Activated T-cell treated with anti-CD3 and anti-CD28 coated beads, Interleukin-2, amount 50 U/mL, for 48 hours (primary cell): Measurements from ENCODE around the gene TIMM21.

Experiments used
- DNase-seq, 2 experiments: peaks; one replicate each; pipeline ENCODE4 v3.0.0-alpha.2; 2020

TIMM21 gene, protein sequence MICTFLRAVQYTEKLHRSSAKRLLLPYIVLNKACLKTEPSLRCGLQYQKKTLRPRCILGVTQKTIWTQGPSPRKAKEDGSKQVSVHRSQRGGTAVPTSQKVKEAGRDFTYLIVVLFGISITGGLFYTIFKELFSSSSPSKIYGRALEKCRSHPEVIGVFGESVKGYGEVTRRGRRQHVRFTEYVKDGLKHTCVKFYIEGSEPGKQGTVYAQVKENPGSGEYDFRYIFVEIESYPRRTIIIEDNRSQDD

DNA sequence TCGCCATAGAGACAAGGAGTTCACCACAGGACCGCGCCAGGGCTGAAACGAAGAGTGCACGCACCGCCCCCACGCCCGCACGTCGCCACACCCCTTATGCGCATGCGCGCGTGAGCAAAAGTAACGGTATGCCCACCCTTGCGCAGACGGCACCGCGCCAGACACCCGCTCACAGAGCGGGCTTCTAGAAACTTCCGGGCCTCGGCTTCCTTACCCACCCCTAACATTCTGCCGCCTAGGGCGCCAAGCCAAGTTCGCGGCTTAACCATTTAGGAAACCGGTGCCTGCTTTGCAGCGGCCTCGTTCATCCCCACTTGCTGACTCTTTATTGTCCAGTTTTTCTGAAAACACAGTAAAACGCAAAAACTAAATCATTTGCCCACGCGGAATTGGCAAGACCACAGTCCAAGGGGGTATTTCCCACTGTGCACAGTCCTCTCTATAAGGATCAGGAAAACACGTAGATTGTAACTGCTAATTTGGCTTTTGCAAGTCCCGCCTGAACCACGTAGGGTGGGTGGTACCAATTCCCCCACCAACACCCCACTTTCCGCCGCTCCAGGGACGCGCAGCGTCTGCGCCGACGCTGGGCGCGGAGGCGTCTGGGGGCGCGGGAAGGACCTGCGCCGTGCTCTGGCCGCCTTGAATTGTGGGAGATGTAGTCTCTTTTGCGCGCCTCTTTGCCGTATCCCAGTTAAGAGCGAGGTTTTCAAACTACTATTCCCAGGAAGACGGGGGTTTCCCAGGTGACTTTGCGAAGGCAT, at the start of gene TIMM21, which contains the start of gene FBXO15:
Gene TIMM21, plus strand, starts transcription at position 745 of the 764 bp plus-strand sequence. CDS start 286 bp downstream, outside the sequence.
Gene FBXO15, minus strand, starts transcription at position 56 of the 764 bp plus-strand sequence. Its CDS starts 49 bp downstream, at position 7.
- peak; percentile 95 to 96 for DNase-seq

DNA sequence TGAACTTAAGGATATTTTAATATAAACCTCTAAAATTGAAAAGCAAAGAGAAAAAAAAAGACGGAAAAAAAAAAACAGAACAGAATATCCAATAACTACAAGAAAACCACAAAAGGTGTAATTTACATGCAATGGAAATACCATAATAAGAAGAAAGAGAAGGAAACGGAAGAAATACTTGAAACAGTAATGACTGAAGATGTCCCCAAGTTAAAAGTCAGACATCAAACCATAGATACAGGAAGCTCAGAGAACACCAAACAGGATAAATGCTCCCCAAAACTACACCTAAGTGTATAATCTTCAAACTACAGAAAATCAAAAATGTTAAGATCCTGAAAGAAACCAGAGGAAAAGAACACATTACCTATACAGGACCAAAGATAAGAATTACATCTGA, 39.9 kb upstream of the TIMM21 start:
- no peak for DNase-seq

DNA sequence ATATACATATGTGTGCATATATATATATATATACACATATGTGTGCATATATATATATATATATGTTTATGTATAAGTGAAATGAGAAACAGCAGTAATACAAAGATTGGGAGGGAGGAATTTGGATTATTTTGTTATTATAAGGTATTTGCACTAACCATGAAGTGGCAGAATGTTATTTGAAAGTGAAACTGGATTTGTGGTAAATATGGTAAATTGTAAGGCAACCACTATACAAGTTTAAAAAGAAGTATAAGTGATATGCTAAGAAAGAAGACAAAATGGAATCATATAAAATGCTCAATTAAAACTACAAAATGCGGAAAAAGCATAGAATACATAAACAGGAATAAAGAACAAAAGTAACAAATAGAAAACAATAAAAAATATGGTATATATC, 38.2 kb upstream of the TIMM21 start:
- no peak for DNase-seq

DNA sequence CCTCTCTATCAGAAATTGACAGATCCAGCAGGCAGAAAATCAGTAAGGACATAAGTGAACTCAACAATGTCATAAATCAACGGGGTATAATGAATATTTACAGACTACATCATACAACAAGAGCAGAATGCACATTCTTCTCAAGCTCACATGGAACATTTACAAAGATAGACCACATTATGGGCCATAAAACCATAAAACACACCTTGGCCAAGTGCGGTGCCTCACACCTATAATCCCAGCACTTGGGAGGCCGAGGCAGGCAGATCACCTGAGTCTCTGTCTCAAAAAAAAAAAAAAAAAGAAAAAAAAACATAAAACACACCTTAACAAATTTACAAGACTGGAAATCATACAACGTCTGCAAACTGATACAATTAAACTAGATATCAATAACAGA, 37.3 kb upstream of the TIMM21 start:
- DNase-seq: no peak

DNA sequence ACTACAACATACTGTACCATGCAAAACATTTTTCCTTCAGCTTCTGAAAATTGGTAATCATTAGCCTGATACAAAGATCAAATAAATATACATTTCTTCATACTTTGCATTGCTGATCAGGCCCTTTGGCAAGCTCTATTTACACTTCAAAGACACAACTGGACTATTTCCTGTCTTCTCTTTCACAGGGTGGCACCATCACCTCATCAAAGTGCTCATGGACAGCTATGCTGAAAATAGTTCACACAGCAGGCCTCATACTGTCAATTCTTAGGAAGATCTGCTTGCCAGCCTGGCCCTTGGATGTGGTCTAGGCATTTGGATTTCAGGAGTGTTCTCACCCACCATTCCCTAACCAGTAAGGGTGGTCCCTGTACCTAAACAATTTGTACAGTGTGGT, 34.6 kb upstream of the TIMM21 start:
- no peak for DNase-seq

DNA sequence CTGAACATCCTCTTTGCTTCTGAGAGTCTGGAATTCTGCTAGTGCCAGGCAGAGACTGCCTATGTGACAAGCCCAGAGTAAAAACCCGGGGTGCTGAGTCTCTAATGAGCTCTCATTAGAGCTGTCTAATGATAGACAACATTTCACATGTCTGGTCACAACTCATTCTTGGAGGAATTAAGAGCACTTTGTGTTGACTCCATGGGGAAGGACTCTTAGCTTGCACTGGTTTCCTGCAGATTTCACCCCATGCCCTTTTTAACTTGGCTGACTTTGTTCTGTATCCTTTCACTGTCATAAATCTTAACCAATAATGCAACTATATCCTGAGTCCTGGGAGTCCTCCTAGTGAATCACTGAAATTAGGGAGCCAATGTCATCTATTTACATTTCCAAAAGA, 34.2 kb upstream of the TIMM21 start:
- DNase-seq: no peak

DNA sequence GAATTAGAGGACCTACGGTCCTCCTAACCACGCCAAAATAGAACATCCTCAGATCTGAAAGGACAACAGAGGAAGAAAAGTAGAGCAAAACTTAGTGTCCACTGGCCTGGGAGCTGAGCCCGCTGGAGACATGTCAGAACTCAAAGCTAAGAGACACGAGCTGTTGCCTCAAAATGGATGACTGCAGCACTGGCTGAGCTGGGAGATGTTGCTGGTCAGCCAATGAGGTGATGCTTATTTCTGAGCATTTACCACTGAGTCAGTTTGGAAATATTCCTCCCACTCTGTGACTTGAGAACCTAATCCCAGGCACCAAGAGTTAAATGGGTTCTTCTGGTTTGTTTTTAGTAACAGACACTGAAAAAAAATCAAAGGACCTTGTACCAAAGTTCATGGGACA, 33.3 kb upstream of the TIMM21 start:
- no peak for DNase-seq

DNA sequence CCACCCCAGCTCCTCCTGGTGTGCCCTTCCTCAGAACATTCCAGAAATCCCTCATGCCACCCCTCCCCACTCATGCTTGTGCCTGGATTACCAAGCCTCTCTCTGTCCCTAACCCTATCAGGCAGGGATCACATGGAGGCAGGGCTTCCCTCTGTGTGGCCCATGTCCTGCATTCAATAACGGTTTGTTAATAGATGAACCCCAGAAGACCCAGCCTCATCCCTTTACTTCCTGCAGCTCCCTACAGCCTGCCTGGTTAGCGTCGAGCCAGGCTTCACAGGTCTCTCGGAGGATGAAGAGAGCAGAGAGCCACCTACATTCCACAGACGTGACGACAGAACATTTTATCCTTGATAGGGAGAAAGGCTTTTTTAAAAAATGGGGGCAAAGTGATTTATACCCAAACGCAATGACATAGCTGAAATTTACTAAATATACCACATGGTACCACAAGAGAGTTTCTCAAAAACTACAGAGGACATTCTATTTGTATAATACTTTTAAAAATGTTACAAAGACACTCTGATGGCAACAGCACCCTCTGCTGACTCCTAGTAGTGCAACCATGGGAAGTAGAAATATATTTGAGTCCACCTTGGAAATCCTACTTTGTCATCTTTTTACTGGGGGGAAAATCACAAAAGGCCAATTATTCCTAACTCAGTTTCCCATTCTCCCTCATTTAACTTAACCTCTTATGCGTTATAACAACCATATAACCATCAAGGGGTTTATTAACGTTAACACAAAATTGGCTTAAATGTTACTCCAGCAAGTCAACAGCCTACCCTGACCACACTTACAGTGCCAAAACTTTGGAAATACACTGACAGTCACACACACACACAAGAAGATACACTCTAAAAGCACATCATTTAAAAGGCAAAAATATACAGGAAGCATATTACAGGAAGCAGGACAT, 31.4 kb upstream of the TIMM21 start:
- no peak for DNase-seq

DNA sequence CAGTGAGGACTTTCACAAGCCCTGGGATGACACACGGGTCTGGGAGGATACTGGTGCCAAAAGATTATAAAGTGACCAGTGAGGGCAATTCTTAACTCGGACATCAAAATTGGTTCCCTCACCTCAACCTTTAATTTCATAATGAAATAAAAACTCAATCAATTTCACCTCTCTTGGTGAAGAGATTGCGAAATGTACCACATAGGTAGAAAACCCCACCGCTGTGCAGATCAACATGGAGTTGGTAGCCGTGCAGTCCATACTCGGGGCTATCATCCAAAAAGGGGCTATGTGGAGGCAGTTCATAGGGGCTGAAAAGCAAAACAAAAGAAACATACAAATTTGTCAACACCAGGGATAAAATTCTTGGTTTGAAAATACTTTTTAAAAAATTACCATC, 25.1 kb upstream of the TIMM21 start:
- DNase-seq: no peak

DNA sequence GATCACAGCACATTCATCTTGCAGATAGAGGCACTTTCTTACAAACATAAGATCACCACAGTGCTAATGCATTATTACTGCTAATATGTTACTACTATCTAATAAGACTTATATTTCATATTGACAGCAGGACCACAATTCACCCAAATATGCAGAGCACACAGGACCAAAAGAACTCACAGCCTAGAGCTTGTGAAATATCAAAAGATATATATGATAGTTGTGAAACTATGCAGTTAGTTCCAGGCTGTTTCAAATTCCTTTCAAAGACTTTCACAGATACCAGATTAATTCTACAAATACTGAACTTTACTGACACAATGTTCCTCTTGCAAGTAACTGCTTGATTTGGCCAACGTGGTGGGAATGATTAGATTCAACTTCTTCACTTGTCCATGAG, 23.7 kb upstream of the TIMM21 start:
- DNase-seq: no peak

DNA sequence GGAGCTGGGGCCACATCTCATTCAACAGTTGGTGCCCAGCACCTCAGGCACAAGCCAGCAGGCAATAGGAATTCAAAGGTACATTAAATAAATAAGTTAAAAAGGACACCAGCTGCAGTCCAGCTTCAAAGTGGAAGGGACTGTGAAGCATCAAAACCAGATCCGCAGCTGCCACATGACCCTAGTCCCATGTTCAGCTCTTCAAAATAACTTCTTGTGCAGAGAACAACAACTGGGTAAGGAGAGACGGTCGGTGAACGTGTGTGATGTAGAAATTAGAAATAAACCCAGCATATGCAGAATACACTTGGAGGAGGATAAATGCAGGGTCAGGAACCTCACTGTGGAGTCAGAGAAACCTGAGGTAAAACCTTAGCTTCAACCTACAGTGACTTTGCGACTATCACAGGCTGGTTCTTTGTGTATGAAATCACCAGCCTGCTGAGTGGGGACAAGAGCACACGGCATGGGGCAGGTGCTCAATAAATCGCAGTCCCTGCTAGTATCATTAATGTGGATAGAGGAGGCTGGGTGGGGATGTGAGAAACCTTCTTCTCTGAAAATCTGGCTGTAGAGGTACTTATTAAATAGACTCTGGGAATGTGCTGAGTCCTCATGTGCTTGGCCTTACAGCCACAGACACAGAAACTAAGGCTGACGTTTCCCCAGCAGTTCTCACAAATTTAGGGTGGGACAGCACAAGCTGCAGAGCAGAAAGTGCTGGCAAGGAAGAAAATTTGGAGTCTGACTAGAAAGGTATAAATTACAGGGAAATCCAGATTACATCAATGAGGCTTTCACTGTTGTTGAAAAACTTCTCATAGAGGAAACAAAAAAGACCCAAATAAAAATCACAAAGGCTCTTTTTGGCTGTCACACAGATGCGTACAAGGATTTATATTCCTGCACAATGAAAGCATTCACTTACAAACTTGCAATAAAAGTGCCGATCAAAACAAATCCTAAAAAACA, 21.4 kb upstream of the TIMM21 start:
- DNase-seq: no peak

DNA sequence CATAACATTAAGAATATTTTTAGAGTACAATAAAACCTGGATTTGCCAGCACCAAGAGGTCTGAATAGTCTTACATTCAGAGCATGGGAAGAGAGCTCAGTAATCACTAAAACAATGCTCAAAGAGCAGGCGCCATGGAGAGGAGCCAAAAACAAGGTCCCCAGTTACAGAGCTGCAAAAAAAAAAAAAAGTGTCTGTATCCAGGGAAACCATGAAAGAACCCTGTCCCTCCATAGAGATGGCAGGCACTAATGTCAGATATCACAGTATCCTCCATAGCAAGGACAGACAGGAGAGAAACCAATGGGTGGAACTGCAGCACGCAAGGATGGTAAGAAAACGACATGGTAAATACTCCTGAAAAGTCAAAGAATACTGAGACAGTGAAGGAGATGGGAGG, 20.2 kb upstream of the TIMM21 start:
- DNase-seq: no peak

DNA sequence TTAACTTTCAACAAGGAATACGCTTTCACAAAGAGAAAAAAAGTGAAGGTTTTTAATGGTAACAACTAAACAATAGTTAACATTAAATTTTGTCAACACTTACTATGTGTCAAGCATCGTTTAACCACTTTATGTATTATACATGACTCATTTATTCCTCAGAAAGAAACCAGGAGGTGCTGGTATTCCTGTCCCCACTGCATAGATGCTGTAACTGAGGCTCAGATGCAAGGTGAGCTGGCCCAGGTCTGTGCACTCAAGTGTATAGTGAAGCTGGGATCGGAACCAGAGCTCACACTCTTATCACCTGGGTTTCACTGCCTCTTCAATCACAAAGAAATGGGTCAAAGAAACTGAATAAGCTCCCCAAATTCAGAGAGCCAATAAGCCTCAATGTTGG, 17.2 kb upstream of the TIMM21 start:
- DNase-seq: no peak

DNA sequence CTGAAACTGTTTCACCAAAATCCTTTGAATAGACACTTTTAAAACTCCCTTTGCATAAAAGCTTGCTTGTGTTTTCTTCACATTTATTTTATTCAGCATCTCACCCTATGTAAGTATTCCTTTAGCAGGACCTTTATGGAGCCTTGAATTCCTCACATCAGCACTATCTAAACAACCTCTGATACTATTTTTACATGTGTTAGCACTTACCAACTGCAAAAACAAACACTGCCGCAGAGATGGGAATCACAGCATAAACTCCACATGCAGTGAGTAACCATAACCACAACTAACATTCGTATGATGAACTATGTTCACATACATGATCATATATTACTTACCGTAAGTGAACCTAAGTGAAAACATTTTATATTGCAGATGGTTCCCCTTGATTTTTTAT, 16.1 kb upstream of the TIMM21 start:
- DNase-seq: no peak

DNA sequence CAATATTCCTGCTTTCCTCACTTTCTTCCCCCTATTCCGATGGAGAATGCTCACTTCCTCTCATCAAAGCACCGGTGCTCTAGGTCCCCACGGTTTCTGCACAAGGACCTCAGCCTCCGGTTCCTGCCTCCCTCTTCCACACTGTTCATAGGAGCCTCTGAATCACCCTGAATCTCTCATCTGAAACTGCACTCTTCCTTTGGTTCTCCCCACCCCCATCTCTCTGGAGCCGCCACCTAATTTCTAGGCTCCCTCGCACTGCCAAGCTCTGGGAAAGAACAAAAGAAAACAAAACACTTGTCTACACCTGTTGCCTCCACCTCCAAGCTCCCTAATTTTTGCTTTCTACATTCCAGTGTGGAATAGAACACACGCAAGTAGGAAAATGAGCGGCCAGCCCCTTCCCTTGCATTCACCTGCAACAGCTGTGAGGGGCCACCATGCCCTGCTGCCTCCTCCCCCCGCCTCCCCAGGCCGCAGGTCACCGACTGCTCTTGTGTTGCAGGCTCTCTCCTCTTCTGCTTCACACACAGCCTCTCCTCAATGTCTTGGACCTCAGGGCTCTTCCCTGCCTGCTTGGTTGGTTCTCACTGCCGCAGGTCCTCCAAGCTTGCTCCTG, 10.3 kb upstream of the TIMM21 start:
- no peak for DNase-seq

DNA sequence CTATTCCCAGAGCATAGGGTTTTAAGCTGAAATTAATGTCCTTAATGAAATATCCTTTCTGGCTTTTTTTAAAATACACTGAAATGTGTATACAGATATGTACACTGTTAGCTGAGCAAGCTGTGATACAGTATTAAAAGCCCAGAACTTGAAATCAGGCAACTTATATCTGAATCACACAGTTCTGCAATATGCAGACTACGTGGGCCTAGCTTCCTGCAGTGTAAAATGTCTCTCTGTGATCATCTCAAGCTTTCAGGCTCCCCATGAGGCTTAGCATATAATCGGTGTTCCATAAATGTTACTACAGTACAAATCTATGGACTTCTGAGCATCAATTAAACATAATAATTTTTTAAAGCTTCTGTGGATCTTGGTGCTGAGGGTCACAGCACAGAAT, 8.9 kb upstream of the TIMM21 start:
- DNase-seq: no peak

DNA sequence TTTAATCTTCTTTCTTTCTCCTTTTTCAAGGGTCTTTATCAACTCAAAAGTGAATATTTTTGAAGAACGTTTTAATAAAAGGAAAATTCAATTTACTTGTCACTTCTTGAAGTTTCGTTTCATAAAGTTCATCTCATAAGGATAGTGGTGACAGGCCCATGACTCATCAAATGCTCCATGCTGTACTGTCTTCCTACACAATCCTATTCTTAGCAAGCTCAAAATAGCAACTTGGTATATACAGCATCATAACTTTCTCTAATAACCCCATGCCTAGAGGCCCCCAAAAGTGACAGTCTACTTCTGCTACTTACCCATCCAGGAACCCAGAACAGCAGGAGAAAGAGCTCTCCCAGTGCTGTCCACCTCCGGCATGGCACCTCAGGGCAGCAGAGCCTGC, 8.4 kb upstream of the TIMM21 start:
- DNase-seq: peak in 1 of 2 experiments; percentile 43

DNA sequence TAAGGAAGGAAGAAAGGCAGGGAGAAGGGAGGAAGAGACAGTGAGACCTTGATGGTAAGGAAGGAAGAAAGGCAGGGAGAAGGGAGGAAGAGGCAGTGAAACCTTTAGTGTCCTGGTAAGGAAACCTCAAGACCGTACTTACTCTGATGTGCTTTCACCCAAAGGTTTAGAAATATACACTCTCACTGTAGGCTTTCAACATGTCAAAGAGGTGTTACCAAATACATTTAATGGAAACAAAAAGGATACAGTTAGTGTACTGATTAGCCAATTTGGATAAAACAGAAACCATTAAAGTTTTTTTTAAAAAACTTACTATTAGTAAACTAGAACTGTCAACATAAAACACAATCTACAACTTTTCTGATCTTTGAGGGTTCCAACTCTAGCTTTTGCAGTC, 7.7 kb upstream of the TIMM21 start:
- DNase-seq: no peak

DNA sequence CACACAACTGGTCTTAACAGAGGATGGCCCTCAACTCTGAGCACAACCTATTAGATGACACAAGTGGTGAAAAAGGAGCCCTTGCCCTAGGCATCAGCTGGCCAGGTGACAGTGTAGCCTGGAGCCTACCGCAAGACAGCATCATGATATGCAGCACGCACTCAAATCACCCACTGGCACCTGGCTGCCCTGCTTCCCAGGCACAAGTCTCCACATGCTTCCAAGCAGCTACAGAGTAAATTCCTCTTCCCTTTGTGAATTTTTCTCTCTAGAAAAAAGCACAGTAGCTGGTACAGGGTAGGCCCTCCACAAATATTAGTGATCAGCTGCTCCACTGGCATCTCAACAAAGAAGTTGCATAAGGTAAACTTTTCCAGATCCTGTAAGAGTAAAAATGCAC, 6.7 kb upstream of the TIMM21 start:
- no peak for DNase-seq

DNA sequence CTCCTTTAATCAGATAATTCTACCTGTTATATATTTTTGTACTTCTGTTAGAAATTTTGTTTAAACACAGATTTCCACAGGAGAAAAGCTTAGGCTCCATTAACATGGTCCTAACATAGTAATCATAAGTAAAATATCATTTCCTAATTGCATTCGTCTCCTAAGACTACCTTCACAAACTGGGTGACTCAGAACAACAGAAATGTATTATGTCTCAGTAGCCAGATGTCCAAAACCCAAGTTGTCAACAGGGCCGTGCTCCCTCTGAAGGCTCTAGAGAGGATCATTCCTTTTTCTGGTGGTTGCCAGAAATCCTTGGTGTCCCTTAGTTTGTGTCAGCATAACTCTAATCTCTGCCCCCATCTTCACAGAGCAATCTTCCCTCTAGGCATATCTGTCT, 6.1 kb upstream of the TIMM21 start:
- no peak for DNase-seq

DNA sequence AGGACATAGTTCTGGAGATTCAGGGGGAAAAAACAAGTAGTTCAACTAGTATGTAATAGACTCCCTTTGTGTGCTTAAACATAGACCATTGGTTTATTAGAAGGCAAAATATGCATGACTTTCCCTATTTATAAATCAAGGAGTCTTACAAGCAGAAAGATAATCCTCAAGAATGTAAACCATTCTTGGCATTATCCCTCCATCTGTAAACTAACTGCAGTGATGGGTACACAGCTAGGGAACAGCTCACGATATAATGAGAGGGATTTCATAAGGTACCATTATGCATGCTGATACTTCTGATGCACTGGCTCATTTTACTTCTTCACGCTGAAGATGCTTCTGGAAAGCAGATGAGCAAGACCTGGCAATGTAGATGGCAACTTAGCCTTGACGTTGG, 1.6 kb upstream of the TIMM21 start:
- no peak for DNase-seq

DNA sequence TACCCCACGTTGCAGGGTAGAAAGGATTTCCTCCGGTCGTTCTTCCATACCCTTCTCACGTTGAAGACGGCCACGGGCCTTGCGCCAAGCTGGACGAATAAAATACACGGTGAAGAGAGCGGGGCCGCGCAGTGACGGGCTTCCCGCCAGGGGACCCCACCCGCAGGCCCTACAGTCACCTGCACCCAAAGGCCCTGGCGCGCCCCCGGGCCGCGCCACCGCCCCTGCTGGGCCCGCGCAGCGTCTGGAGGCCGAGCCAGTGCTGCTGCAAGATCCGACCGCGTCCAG, 888 bp upstream of the TIMM21 start:
- DNase-seq: no peak
